HepG2 (cell line): ENCODE measurements around the gene TTC22.

Source experiments
- POLR2AphosphoS2 ChIP-seq: IDR thresholded peaks from 2 replicates; pipeline ENCODE4 v1.6.1; 2011; ENCODE audit warnings: low read depth, low read length, improper control_type of control experiment
- ZNF678 ChIP-seq: sonication (generic); formaldehyde crosslinking; IDR thresholded peaks from 2 replicates; pipeline ENCODE4 v1.4.0; 2020; ENCODE audit warnings: mild to moderate bottlenecking, missing genetic modification reagents

GRCh38 chr1:54777011-54777410, 24.1 kb downstream of the TTC22 start:
- TF ChIP-seq ZNF678 (CRISPR knock-in tag) (no peak), POLR2AphosphoS2 (no peak)
